Placental epithelial cell (primary cell): Measurements from ENCODE around the gene NDUFS5. TPM values are rescaled to one million over a fixed set of nuclear protein-coding genes. Genes with fewer than 3 reads are reported as not detected.

Experiments
- total RNA-seq: library from RNA; depleted of rRNA; stranded (reverse); fragments of >200 nt; gene quantifications from 2 replicates; pipeline ENCODE4 v1.2.3, GENCODE V29; 2012

The NDUFS5 gene
- total RNA-seq, result 243 and 274 TPM in 2 replicates

DNA sequence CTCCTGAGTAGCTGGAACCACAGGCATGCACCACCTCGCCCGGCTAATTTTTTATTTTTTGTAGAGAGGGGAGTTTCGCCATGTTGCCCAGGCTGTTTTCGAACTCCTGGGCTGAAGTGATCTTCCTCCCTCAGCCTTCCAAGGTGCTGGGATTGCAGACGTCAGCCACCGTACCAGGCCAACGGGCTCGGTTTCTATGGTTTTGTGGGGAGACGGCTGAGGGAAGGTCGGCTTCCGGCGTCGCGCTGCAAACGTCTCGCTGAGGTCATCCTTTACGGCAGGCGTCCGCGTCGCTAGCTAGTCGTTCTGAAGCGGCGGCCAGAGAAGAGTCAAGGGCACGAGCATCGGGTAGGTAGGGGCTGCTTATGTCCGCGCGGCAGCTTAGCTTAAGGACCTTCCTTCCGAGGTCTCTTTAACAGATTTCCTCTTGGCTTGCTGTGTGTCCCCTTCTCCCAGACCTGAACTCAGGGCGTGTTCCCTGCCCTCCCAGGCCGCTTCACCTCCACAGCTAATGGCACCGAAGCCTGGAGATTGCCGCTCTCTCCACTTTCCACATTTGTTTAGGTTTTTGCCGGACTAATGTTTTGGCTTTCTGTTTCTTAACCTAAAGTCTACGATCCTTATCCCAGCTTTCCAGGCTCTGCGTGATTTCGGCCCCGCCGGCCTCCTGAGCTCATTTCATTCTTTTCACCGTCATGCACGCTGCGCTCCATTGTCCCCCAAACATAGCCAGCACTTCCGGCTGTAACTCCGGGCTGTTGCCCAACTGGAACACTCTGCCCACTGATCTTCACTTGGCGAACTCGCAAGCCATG lies at the start of gene NDUFS5:
Gene NDUFS5, plus strand, starts transcription at position 300 of the 815 bp plus-strand sequence. CDS start 2,375 bp downstream, outside the sequence.

GRCh38 chr1:38990738-38991637 lies 35.2 kb upstream of the NDUFS5 start, which contains the start of gene AKIRIN1:
Gene AKIRIN1, plus strand, starts transcription at chr1:38991276. Its CDS starts 105 bp downstream, at chr1:38991381.

Other genes starting within 250 kb of the NDUFS5 start
- gene RRAGC, start 166.6 kb upstream of the NDUFS5 start, total RNA-seq, result 9.0 and 9.3 TPM in 2 replicates
- 10.2 and 15.1 TPM in 2 replicates for gene MYCBP, start 153.0 kb upstream of the NDUFS5 start, total RNA-seq
- 0.11 TPM in 1 of 2 replicates, not detected in the other for gene GJA9, start 144.8 kb upstream of the NDUFS5 start, total RNA-seq
- gene RHBDL2, start 84.5 kb upstream of the NDUFS5 start, total RNA-seq, result 0.11 and 0.79 TPM in 2 replicates
- 36.5 and 39.9 TPM in 2 replicates for gene AKIRIN1, start 35.1 kb upstream of the NDUFS5 start, total RNA-seq
- 92.3 and 160 TPM in 2 replicates for gene MACF1, start 178.3 kb downstream of the NDUFS5 start, total RNA-seq